CD4-positive, alpha-beta memory T cell (primary cell): Measurements from ENCODE around the gene MUC5B. TPM values are rescaled to one million over a fixed set of nuclear protein-coding genes. Genes with fewer than 3 reads are reported as not detected.

Experiments
- CTCF ChIA-PET: fragments of 350-600 bp; sonication (Branson Sonifier 250); formaldehyde crosslinking; loops from one replicate; lab custom pipeline; 2021; ENCODE audit warnings: inconsistent platforms; ENCODE audit not compliant: partially characterized antibody; lab: Charles Lee
- POLR2A ChIA-PET: fragments of 350-600 bp; sonication (Branson Sonifier 250); formaldehyde crosslinking; loops from one replicate; lab custom pipeline; 2021; ENCODE audit not compliant: partially characterized antibody; lab: Charles Lee
- DNase-seq, 5 donors: peaks; one replicate each; pipeline versions ENCODE4 v3.0.0 to v3.0.0-alpha.2; 2020 to 2022; ENCODE audit warnings: mixed read lengths in 1 of 5
- H3K27ac ChIP-seq: one replicate; pipeline ENCODE4 v1.7.0; 2013; ENCODE audit warnings: low read depth, low read length
- H3K27me3 ChIP-seq: 2 replicates; pipeline ENCODE4 v1.7.0; 2013; ENCODE audit warnings: mild to moderate bottlenecking, low read length, moderate library complexity; ENCODE audit not compliant: insufficient read depth
- H3K36me3 ChIP-seq: 2 replicates; pipeline ENCODE4 v1.7.0; 2013; ENCODE audit warnings: mild to moderate bottlenecking, low read length, moderate library complexity; ENCODE audit not compliant: insufficient read depth
- H3K4me1 ChIP-seq: 2 replicates; pipeline ENCODE4 v1.7.0; 2013; ENCODE audit warnings: mild to moderate bottlenecking, low read length, moderate library complexity; ENCODE audit not compliant: insufficient read depth
- H3K4me3 ChIP-seq, 2 donors: one replicate each; pipeline ENCODE4 v1.7.0; 2013; ENCODE audit warnings: low read length in 2 of 2, mild to moderate bottlenecking in 1 of 2
- H3K9me3 ChIP-seq, 2 donors: one replicate each; pipeline ENCODE4 v1.7.0; 2013; ENCODE audit warnings: low read length in 2 of 2, control low read depth in 1 of 2; ENCODE audit not compliant: control insufficient read depth in 1 of 2
- H3K27ac Mint-ChIP-seq, 7 donors: one replicate each; pipeline ENCODE4 v1.8.0; 2020 to 2021; ENCODE audit warnings: mixed read lengths in 7 of 7, mild to moderate bottlenecking in 6 of 7, inconsistent platforms in 3 of 7, moderate library complexity in 3 of 7
- H3K27me3 Mint-ChIP-seq, 2 donors: one replicate each; pipeline ENCODE4 v1.8.0; 2020 to 2021; ENCODE audit warnings: mixed read lengths in 2 of 2
- H3K36me3 Mint-ChIP-seq, 2 donors: one replicate each; pipeline ENCODE4 v1.8.0; 2020 to 2021; ENCODE audit warnings: mixed read lengths in 2 of 2, inconsistent platforms in 1 of 2, mild to moderate bottlenecking in 1 of 2
- H3K4me1 Mint-ChIP-seq, 4 donors: one replicate each; pipeline ENCODE4 v1.8.0; 2020 to 2021; ENCODE audit warnings: mixed read lengths in 4 of 4, mild to moderate bottlenecking in 1 of 4
- H3K4me3 Mint-ChIP-seq, 8 donors: one replicate each; pipeline ENCODE4 v1.8.0; 2020 to 2021; ENCODE audit warnings: mixed read lengths in 8 of 8, mild to moderate bottlenecking in 7 of 8, moderate library complexity in 6 of 8, inconsistent platforms in 3 of 8
- H3K9me3 Mint-ChIP-seq, 8 donors: one replicate each; pipeline ENCODE4 v1.8.0; 2020 to 2021; ENCODE audit warnings: mixed read lengths in 8 of 8, mild to moderate bottlenecking in 5 of 8, inconsistent platforms in 3 of 8, moderate library complexity in 1 of 8
- intact Hi-C: fragments of 100-400 bp; cut with micrococcal nuclease; formaldehyde crosslinking; loops from one replicate; pipeline ENCODE4 v1.15.1; 2023
- polyA plus RNA-seq, 2 donors: library from polyadenylated mRNA; unstranded; fragments of 300-500 nt; fragmentation: Illumina TruSeq; gene quantifications; one replicate each; pipeline ENCODE4 v1.2.3, GENCODE V29; 2021
- total RNA-seq, 2 experiments: library from RNA; stranded (reverse); gene quantifications; one replicate each; pipeline ENCODE4 v1.2.3, GENCODE V29; 2021

The MUC5B gene
- total and polyA plus RNA-seq, 4 experiments from 2014 or later = not detected

DNA sequence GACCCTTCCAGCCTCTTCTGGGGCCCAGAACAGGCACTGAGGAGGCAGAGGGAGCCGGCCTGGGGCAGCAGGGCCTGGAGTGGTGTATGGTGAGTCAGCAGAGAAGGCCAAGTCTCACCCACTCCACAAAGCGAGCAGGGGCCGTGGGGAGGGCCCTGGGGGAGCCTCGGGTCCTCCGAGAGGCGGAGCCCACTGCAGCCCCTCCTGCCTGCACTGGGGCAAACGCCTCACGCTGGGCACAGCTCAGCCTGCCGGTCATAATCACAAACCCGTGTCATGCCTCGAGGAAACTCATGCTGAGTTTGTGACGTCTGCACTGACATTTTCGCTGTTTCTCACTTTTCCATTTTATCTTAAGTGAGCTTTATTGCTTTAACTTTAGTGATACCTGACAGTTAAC, 48.1 kb downstream of the MUC5B start:
- ChIA-PET POLR2A (no interaction called here), CTCF (no interaction called here)
- H3K9me3 ChIP-seq = no peaks in the 10 kb centered on the region
- no peak overlapping the region for H3K4me3 ChIP-seq
- H3K4me1 Mint-ChIP-seq = peaks cover 0 to 13% (median 0%) of the 10 kb centered on the region in 4 donors
- no peaks in the 10 kb centered on the region for H3K36me3 ChIP-seq
- no peaks in the 10 kb centered on the region for H3K27me3 ChIP-seq
- no peak overlapping the region for H3K4me3 Mint-ChIP-seq
- DNase-seq = no peak
- peaks cover 0 to 2% (median 0%) of the 10 kb centered on the region in 8 donors for H3K9me3 Mint-ChIP-seq
- no peaks in the 10 kb centered on the region for H3K4me1 ChIP-seq
- intact Hi-C loops = no loop called here
- H3K27ac ChIP-seq = no peak overlapping the region
- H3K36me3 Mint-ChIP-seq = peaks cover 0 to 9% of the 10 kb centered on the region in 2 donors
- no peaks in the 10 kb centered on the region for H3K27me3 Mint-ChIP-seq
- no peak overlapping the region for H3K27ac Mint-ChIP-seq

DNA sequence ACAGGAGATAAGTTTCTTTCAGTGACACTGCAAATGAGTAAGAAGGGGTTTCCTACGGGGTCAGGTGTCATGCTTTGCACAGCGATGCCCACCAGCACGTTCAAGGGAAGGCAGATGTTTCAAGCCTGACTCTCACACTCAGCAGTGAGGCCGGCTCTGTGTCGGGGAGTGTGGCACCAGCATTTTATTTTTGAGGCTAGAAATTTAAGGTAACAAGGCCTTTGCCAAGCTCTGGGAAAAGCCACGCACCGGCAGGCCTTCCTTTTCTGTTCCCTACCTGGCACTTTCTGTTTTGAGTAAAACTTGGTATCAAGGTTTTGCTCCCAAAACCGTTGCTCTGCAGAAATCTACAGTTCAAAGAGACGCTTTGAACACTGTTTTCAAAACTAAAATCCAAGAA, 48.5 kb downstream of the MUC5B start:
- DNase-seq = no peak
- Histone ChIP-seq H3K27ac (no peak overlapping the region), H3K36me3 (no peaks in the 10 kb centered on the region), H3K4me3 (no peak overlapping the region), H3K4me1 (no peaks in the 10 kb centered on the region), H3K9me3 (no peaks in the 10 kb centered on the region), H3K27me3 (no peaks in the 10 kb centered on the region)
- Mint-ChIP-seq H3K36me3 (peaks cover under 1 to 12% of the 10 kb centered on the region in 2 donors), H3K27me3 (no peaks in the 10 kb centered on the region), H3K4me3 (no peak overlapping the region), H3K9me3 (peaks cover 0 to 2% (median 0%) of the 10 kb centered on the region in 8 donors), H3K27ac (no peak overlapping the region), H3K4me1 (peaks cover 0 to 13% (median 0%) of the 10 kb centered on the region in 4 donors)
- intact Hi-C loops = no loop called here
- ChIA-PET POLR2A (no interaction called here), CTCF (no interaction called here)

DNA sequence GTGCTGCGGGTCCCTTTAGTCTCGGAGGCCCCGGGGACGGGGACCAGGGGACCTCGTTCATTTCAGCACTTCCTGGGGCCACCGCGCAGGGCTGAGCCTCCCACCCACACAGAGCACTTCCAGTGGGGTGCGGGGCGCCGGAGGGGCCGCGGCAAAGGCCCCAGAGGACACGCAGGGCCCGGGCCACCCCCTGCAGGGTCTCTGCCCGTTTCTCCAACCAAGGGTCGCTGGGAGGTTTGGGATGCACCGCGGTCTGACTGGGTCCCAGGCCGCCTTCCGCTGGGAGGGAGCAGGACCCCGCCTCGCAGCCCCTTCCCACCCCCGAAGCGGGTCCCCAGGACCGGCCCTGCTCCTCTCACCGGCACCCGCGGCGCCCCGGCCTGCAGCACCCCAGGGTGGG, 49.1 kb downstream of the MUC5B start:
- no peaks in the 10 kb centered on the region for H3K27me3 Mint-ChIP-seq

DNA sequence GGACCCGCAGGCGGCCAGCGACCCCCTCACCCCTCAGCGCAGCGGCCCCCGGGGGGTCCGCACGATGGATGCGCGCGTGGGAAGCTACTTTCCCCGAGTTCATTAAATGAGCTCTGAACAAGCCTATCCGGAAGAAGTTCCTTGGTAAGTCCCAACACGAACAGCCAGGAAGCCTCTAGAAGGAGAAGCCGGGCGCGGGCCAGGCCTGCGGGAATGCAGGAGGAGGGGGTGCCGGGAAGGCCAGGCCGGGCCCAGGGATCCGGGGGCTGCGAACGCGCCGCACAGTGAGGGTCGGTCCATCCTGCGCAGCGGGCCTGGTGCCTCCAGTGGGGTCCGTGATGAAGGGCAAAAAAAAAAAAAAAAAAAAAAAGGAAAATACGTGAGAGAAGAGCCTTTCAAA, 49.7 kb downstream of the MUC5B start:
- ChIA-PET POLR2A (no interaction called here), CTCF (no interaction called here)
- Mint-ChIP-seq H3K27ac (no peak overlapping the region), H3K4me1 (peaks cover 0 to 8% (median 0%) of the 10 kb centered on the region in 4 donors), H3K36me3 (peaks cover 9 to 17% of the 10 kb centered on the region in 2 donors), H3K4me3 (no peak overlapping the region), H3K27me3 (no peaks in the 10 kb centered on the region), H3K9me3 (no peaks in the 10 kb centered on the region)
- Histone ChIP-seq H3K27me3 (no peaks in the 10 kb centered on the region), H3K4me1 (no peaks in the 10 kb centered on the region), H3K4me3 (no peak overlapping the region), H3K27ac (no peak overlapping the region), H3K36me3 (peaks cover 7% of the 10 kb centered on the region), H3K9me3 (no peaks in the 10 kb centered on the region)
- intact Hi-C loops = no loop called here
- DNase-seq = no peak

More for the DNA sequence above, 49.1 kb downstream of the MUC5B start:
- CTCF ChIA-PET = no interaction called here
- Histone ChIP-seq H3K36me3 (peaks cover 2% of the 10 kb centered on the region), H3K27me3 (no peaks in the 10 kb centered on the region), H3K27ac (no peak overlapping the region), H3K4me1 (no peaks in the 10 kb centered on the region), H3K9me3 (no peaks in the 10 kb centered on the region), H3K4me3 (no peak overlapping the region)
- H3K4me1 Mint-ChIP-seq = peaks cover 0 to 13% (median 0%) of the 10 kb centered on the region in 4 donors
- DNase-seq = no peak
- intact Hi-C loops = no loop called here
- no peak overlapping the region for H3K4me3 Mint-ChIP-seq
- H3K9me3 Mint-ChIP-seq = no peaks in the 10 kb centered on the region
- peaks cover 5 to 14% of the 10 kb centered on the region in 2 donors for H3K36me3 Mint-ChIP-seq
- H3K27ac Mint-ChIP-seq = no peak overlapping the region
- POLR2A ChIA-PET = no interaction called here

DNA sequence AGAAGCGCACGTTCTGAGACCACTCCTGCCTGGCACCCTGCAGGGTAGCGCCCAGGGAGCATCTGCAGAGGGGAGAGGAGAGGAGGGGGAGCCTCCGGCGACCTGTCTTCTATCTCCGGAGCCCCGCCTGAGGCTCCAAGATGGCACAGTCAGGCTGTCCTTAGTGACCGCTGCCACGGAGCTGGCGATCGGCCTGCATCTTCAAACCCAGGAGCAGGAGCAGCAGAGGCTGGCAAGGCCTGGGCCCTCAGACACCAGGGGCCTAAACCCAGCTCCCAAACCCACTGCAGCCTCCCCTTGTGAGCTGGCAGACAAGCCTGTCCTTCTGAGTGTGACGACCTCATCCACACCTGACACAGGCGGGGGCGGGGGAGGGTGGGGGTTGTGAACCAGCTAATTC, 51.6 kb downstream of the MUC5B start:
- no peaks in the 10 kb centered on the region for H3K9me3 Mint-ChIP-seq
- no peak overlapping the region for H3K4me3 Mint-ChIP-seq
- Histone ChIP-seq H3K36me3 (peaks cover 7% of the 10 kb centered on the region), H3K4me3 (no peak overlapping the region), H3K27me3 (no peaks in the 10 kb centered on the region), H3K9me3 (no peaks in the 10 kb centered on the region), H3K27ac (no peak overlapping the region), H3K4me1 (no peaks in the 10 kb centered on the region)
- CTCF ChIA-PET = no interaction called here
- POLR2A ChIA-PET = no interaction called here
- no peaks in the 10 kb centered on the region for H3K27me3 Mint-ChIP-seq
- H3K4me1 Mint-ChIP-seq = no peaks in the 10 kb centered on the region
- peaks cover 10 to 25% of the 10 kb centered on the region in 2 donors for H3K36me3 Mint-ChIP-seq
- intact Hi-C loops = no loop called here
- no peak for DNase-seq
- no peak overlapping the region for H3K27ac Mint-ChIP-seq

DNA sequence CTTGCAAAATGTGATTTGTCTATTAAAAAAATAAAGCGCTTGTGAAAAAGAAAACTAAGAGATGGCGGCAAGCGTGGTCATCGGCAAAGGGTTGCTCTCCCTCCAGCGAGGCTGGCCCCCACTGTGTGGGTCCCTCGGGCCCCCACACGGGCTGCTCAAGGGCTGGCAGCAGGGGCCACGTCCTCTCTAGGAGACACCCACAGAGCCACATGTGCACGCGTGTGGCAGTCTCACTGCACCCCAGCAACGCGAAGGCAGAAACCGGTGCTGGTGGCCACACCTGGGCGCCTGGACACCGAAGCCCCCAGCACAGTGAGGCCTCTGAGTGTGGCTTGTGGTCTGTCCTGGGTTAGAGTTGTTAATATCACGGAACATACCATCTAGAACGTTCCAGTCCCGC, 52.2 kb downstream of the MUC5B start:
- Mint-ChIP-seq H3K27me3 (no peaks in the 10 kb centered on the region), H3K27ac (no peak overlapping the region), H3K4me3 (no peak overlapping the region), H3K4me1 (no peaks in the 10 kb centered on the region), H3K36me3 (peaks cover 10 to 28% of the 10 kb centered on the region in 2 donors), H3K9me3 (no peaks in the 10 kb centered on the region)
- H3K4me3 ChIP-seq = no peak overlapping the region
- ChIA-PET POLR2A (no interaction called here), CTCF (no interaction called here)
- intact Hi-C loops = no loop called here
- peaks cover 7% of the 10 kb centered on the region for H3K36me3 ChIP-seq
- H3K27ac ChIP-seq = no peak overlapping the region
- H3K27me3 ChIP-seq = no peaks in the 10 kb centered on the region
- H3K4me1 ChIP-seq = no peaks in the 10 kb centered on the region
- H3K9me3 ChIP-seq = no peaks in the 10 kb centered on the region
- no peak for DNase-seq

DNA sequence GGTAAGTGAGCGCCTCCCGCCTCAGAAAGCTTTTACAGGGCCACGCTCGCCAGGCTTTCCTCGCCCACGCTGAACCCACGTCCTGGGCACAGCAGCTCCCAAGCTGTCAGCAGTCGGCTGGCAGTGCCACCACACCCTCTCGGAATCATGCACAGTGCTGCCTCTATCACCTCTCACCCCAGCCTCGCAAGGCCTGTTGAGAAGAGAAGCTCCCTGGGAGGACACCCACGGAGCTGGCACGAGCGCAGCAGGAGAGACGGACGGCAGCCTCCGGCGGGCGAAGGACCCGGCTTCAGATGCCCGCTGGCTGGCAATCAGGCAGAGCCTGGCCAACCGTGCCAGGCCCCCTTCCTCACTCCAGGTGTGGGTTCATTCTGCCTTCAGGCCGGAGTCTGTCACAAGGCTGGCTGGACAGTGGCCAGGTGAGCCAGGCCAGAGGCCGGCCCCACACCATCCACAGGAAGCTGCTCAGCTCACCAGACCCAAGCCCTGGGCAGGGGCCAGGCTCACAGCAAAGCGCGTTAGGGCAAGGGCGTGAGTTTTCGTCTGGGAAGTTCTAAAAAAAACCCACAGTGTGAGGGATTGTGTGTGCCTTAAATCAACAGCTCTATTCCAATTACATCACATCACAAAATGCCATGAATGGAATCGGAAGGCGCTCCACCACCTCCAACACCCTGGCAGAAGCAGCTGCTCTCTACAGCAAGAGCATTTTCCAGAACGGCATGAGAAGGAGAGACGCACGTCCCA, 53.4 kb downstream of the MUC5B start:
- ChIA-PET POLR2A (no interaction called here), CTCF (no interaction called here)
- Histone ChIP-seq H3K4me1 (no peaks in the 10 kb centered on the region), H3K4me3 (no peak overlapping the region), H3K36me3 (peaks cover 7% of the 10 kb centered on the region), H3K9me3 (no peaks in the 10 kb centered on the region), H3K27me3 (no peaks in the 10 kb centered on the region), H3K27ac (no peak overlapping the region)
- H3K9me3 Mint-ChIP-seq = no peaks in the 10 kb centered on the region
- intact Hi-C loops = no loop called here
- no peaks in the 10 kb centered on the region for H3K27me3 Mint-ChIP-seq
- H3K4me1 Mint-ChIP-seq = no peaks in the 10 kb centered on the region
- no peak for DNase-seq
- H3K36me3 Mint-ChIP-seq = peaks cover 10 to 32% of the 10 kb centered on the region in 2 donors
- peak overlapping the region in 1 of 7 donors; percentile 57 for H3K27ac Mint-ChIP-seq
- H3K4me3 Mint-ChIP-seq = no peak overlapping the region
